GM18870 (cell line): ENCODE measurements around the gene NTN3.

ENCODE experiments used
- ATAC-seq: cut with Tn5 transposase; IDR thresholded peaks from one replicate; pipeline ENCODE4 v1.9.1; 2021; ENCODE audit warnings: moderate library complexity; ENCODE audit not compliant: unreplicated experiment

Gene NTN3

GRCh38 chr16:2495041-2495440 is 23.9 kb downstream of the NTN3 start:
- ATAC-seq = no peak

GRCh38 chr16:2496223-2497115 is 25.4 kb downstream of the NTN3 start:
- no peak for ATAC-seq

GRCh38 chr16:2497116-2497630 is 26.1 kb downstream of the NTN3 start:
- ATAC-seq = no peak

- no peak for ATAC-seq
These were observed 26.8 kb downstream of the NTN3 start for GRCh38 chr16:2497695-2498484.

GRCh38 chr16:2498531-2499253 is 27.6 kb downstream of the NTN3 start:
- no peak for ATAC-seq

GRCh38 chr16:2499454-2499853 is 28.4 kb downstream of the NTN3 start:
- ATAC-seq = no peak

- no peak for ATAC-seq
These were observed 28.9 kb downstream of the NTN3 start for GRCh38 chr16:2499890-2500429.

GRCh38 chr16:2500430-2500917 is 29.4 kb downstream of the NTN3 start:
- ATAC-seq = no peak

GRCh38 chr16:2500918-2501750 is 30.0 kb downstream of the NTN3 start:
- ATAC-seq = no peak

- no peak for ATAC-seq
These were observed 31.1 kb downstream of the NTN3 start for GRCh38 chr16:2501946-2502895.

- no peak for ATAC-seq
These were observed 34.6 kb downstream of the NTN3 start for GRCh38 chr16:2505695-2506094.

GRCh38 chr16:2507052-2507659 is 36.1 kb downstream of the NTN3 start:
- ATAC-seq = no peak

- ATAC-seq = no peak
These were observed 36.6 kb downstream of the NTN3 start for GRCh38 chr16:2507665-2508064.

- no peak for ATAC-seq
These were observed 37.8 kb downstream of the NTN3 start for GRCh38 chr16:2508722-2509400.

GRCh38 chr16:2511128-2511800 is 40.2 kb downstream of the NTN3 start:
- no peak for ATAC-seq

GRCh38 chr16:2511996-2512734 is 41.1 kb downstream of the NTN3 start:
- no peak for ATAC-seq
